Tibial nerve (tissue), 4 donors: ENCODE data around the gene TSR2. TPM values are rescaled to one million over a fixed set of nuclear protein-coding genes. Genes with fewer than 3 reads are reported as not detected.

Source experiments
- DNase-seq, 2 donors: peaks; one replicate each; pipeline ENCODE4 v3.0.0-alpha.2; 2019; ENCODE audit warnings: low spot score in 2 of 2
- H3K27ac ChIP-seq, 4 donors: fragments of 200-600 bp; sonication (generic) in 3 of 4; one replicate each; pipeline ENCODE4 v1.5.1; 2017 to 2019; ENCODE audit warnings: mild to moderate bottlenecking in 1 of 4
- H3K27me3 ChIP-seq, 2 donors: fragments of 200-600 bp; sonication (generic) in 1 of 2; one replicate each; pipeline versions ENCODE4 v1.5.1 to v1.6.0; 2017 to 2019
- H3K36me3 ChIP-seq, 3 donors: fragments of 200-600 bp; sonication (generic); one replicate each; pipeline ENCODE4 v1.5.1; 2018 to 2019
- H3K4me1 ChIP-seq, 4 donors: fragments of 200-600 bp; sonication (generic) in 3 of 4; one replicate each; pipeline ENCODE4 v1.5.1; 2017 to 2019
- H3K4me3 ChIP-seq, 4 donors: fragments of 200-600 bp; sonication (generic) in 3 of 4; one replicate each; pipeline ENCODE4 v1.5.1; 2017 to 2019; ENCODE audit warnings: mild to moderate bottlenecking in 1 of 4, moderate library complexity in 1 of 4
- H3K9me3 ChIP-seq, 4 donors: fragments of 200-600 bp; sonication (generic) in 3 of 4; one replicate each; pipeline ENCODE4 v1.5.1; 2017 to 2019
- EP300 ChIP-seq, 2 donors: sonication (generic); formaldehyde crosslinking; IDR thresholded peaks; one replicate each; pipeline ENCODE4 v1.6.1; 2017; ENCODE audit warnings: antibody characterized with exemption in 2 of 2, mild to moderate bottlenecking in 1 of 2
- POLR2A ChIP-seq, 2 donors: fragments of 450-650 bp; IDR thresholded peaks; one replicate each; pipeline ENCODE4 v1.6.1; 2017; ENCODE audit warnings: antibody characterized with exemption in 2 of 2, mild to moderate bottlenecking in 2 of 2, moderate library complexity in 2 of 2
- WGBS, 2 donors: methylation state at CpG; one replicate each; pipeline ENCODE4 v1.1.5; 2018; 5-methylcytosine and 5-hydroxymethylcytosine counted together
- total RNA-seq, 4 donors: library from RNA; depleted of rRNA; stranded (reverse); fragments of >200 nt; gene quantifications; one replicate each; pipeline ENCODE4 v1.1.0, GENCODE V29; 2016
- TF ChIP-seq, protein P1 (sequence below), 5 experiments: fragments of 200-600 bp in 3 of 5; fragments of 450-650 bp in 2 of 5; sonication (generic) in 3 of 5; IDR thresholded peaks; one replicate each; pipeline ENCODE4 v1.5.1; 2016 to 2019; ENCODE audit warnings: antibody characterized with exemption in 5 of 5, mild to moderate bottlenecking in 3 of 5, moderate library complexity in 2 of 5

Gene TSR2
- total RNA-seq, 4 donors from 2014 or later, result 24.0 to 40.8 (median 27.2) TPM

DNA sequence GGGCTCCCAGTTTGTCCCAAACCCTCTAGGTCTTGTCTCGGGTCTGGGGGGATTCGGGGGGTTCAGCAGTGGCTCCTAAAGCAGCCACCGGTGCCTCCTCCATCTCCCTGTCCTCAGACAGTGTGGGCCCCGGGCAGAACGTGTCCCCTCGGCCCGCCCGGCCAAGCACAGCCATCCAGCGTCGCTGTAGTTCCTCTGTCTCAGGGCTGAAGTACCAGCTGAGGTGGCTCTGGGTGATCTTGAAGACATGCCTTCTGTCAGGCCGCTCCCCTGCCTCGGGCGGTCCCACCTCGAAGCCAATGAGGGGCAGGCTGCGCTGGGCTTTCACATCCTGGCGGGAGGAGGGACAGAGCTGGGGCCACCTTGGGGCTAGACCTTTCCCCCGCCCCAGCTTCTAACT, 5.9 kb downstream of the TSR2 start:
- Histone ChIP-seq H3K36me3 (peaks cover 0 to 60% (median 0%) of the 10 kb centered on the region in 3 donors), H3K9me3 (no peaks in the 10 kb centered on the region), H3K4me1 (peaks cover 0 to 29% (median 7%) of the 10 kb centered on the region in 4 donors), H3K27me3 (no peaks in the 10 kb centered on the region), H3K27ac (no peak overlapping the region), H3K4me3 (no peak overlapping the region)
- DNase-seq, result no peak
- 69% methylated on average over 17 of the region's 17 CpGs; no CpG with 5 or more reads in 1 of the 2 donors for WGBS, 2 donors
- TF ChIP-seq POLR2A (IDR thresholded peaks at IDR 0.05) (no peak), EP300 (IDR thresholded peaks at IDR 0.05) (no peak)
- TF ChIP-seq, protein P1, sequence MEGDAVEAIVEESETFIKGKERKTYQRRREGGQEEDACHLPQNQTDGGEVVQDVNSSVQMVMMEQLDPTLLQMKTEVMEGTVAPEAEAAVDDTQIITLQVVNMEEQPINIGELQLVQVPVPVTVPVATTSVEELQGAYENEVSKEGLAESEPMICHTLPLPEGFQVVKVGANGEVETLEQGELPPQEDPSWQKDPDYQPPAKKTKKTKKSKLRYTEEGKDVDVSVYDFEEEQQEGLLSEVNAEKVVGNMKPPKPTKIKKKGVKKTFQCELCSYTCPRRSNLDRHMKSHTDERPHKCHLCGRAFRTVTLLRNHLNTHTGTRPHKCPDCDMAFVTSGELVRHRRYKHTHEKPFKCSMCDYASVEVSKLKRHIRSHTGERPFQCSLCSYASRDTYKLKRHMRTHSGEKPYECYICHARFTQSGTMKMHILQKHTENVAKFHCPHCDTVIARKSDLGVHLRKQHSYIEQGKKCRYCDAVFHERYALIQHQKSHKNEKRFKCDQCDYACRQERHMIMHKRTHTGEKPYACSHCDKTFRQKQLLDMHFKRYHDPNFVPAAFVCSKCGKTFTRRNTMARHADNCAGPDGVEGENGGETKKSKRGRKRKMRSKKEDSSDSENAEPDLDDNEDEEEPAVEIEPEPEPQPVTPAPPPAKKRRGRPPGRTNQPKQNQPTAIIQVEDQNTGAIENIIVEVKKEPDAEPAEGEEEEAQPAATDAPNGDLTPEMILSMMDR (IDR thresholded peaks at IDR 0.05), result no peak

GRCh38 chrX:54447461-54447860, 7.3 kb downstream of the TSR2 start:
- Histone ChIP-seq H3K27ac (no peak overlapping the region), H3K4me1 (peaks cover 0 to 16% (median 0%) of the 10 kb centered on the region in 4 donors), H3K9me3 (no peaks in the 10 kb centered on the region), H3K36me3 (peaks cover 0 to 60% (median 0%) of the 10 kb centered on the region in 3 donors), H3K4me3 (no peak overlapping the region), H3K27me3 (no peaks in the 10 kb centered on the region)
- no peak for DNase-seq
- TF ChIP-seq POLR2A (IDR thresholded peaks at IDR 0.05), result no peak
- TF ChIP-seq, protein P1 (IDR thresholded peaks at IDR 0.05), result no peak
- no peak for TF ChIP-seq EP300 (IDR thresholded peaks at IDR 0.05)
- 54% methylated on average over 4 of the region's 5 CpGs; no CpG with 5 or more reads in 1 of the 2 donors for WGBS, 2 donors

GRCh38 chrX:54449929-54450328, 9.7 kb downstream of the TSR2 start:
- H3K9me3 ChIP-seq, result no peaks in the 10 kb centered on the region
- H3K36me3 ChIP-seq, result peaks cover 0 to 48% (median 0%) of the 10 kb centered on the region in 3 donors
- H3K27me3 ChIP-seq, result no peaks in the 10 kb centered on the region
- no peaks in the 10 kb centered on the region for H3K4me1 ChIP-seq
- no peak for DNase-seq
- no peak overlapping the region for H3K27ac ChIP-seq
- no peak for TF ChIP-seq POLR2A (IDR thresholded peaks at IDR 0.05)
- TF ChIP-seq, protein P1 (IDR thresholded peaks at IDR 0.05), result no peak
- TF ChIP-seq EP300 (IDR thresholded peaks at IDR 0.05), result no peak
- no peak overlapping the region for H3K4me3 ChIP-seq

DNA sequence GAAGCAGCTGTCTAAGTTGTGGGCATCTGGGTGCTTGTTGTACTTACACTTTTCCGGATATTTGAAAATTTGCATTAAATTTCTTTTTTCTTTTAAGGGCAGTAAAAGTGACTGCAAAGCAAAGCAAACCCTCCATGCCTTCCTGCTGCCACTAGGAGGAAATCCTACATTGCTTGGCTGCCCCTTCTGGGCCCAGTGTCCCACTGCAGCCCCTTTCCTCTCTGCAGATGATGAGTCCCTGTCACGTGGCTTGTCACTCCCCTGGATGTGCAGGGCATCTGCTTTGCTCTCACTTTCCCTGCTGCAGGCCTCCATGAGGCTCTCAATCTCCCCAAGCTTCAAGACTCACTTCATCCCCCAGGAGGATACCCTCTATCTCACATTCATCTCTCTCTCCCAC, 12.7 kb downstream of the TSR2 start:
- Histone ChIP-seq H3K4me3 (no peak overlapping the region), H3K27ac (no peak overlapping the region), H3K36me3 (peaks cover 0 to 41% (median 0%) of the 10 kb centered on the region in 3 donors), H3K4me1 (no peaks in the 10 kb centered on the region), H3K27me3 (no peaks in the 10 kb centered on the region), H3K9me3 (no peaks in the 10 kb centered on the region)
- TF ChIP-seq POLR2A (IDR thresholded peaks at IDR 0.05), result no peak
- TF ChIP-seq, protein P1 (IDR thresholded peaks at IDR 0.05), result no peak
- TF ChIP-seq EP300 (IDR thresholded peaks at IDR 0.05), result no peak
- no peak for DNase-seq
- WGBS, 2 donors, result 40 to 58% methylated on average over 2 of the region's 2 CpGs

DNA sequence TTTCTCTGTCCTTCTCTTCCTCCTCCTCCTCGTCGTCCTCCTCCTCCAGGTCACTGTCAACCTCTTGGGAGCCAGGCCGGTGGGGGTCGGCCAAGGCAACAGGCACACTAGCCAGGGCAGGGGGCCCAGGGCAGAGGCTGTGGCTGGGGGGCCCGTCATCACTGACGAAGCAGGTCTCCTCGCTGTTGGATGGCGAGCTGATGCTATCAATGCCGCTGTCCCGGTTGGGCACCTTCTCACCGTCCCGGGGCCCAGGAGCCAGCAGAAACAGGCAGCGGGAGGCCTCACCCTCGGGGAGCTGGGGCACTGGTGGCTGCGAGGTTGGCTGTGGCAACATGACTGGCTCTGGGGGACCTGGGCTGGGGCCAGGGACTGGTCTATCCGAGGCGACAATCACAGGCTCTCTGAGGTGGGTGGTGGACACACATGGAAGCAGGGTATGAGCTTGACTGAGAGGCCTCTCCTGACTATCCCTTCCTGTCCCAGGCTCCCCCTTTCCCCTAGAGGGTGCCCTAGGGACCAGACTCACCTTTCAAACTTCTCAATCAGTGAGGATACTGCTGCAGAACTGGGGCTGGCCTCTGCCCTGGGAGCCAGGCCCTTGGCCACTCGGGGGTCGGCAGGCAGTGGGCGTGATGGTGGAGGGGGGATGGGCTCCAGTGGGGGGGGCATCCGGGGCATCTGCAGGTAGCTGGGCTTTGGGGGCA, 30.0 kb downstream of the TSR2 start:
- TF ChIP-seq EP300 (IDR thresholded peaks at IDR 0.05), result no peak
- no peak for TF ChIP-seq POLR2A (IDR thresholded peaks at IDR 0.05)
- TF ChIP-seq, protein P1 (IDR thresholded peaks at IDR 0.05), result no peak
- no peak for DNase-seq
- H3K27me3 ChIP-seq, result no peaks in the 10 kb centered on the region
- H3K36me3 ChIP-seq, result peaks cover 0 to 38% (median 0%) of the 10 kb centered on the region in 3 donors
- WGBS, 2 donors, result 86 to 93% methylated on average over 8 to 12 of the region's 21 CpGs
- no peaks in the 10 kb centered on the region for H3K4me1 ChIP-seq
- no peak overlapping the region for H3K27ac ChIP-seq
- H3K4me3 ChIP-seq, result no peak overlapping the region
- H3K9me3 ChIP-seq, result no peaks in the 10 kb centered on the region
